ENCODE results near the gene FAM53B. TPM values are rescaled to one million over a fixed set of nuclear protein-coding genes. Genes with fewer than 3 reads are reported as not detected.

The FAM53B gene
- total RNA-seq, 2 donors from 2014 or later, result 19.3 to 22.6 TPM

- 83 to 88% methylated on average over 15 to 22 of the region's 22 CpGs for WGBS, 2 experiments (ENCODE audit: insufficient coverage in 1 of 2, insufficient read length in 1 of 2)
- Histone ChIP-seq H3K9me3 (ENCODE audit: control insufficient read depth, low read length) (peaks cover 6% of the 10 kb centered on the region), H3K36me3 (ENCODE audit: control insufficient read depth, insufficient read depth, low read length) (no peaks in the 10 kb centered on the region), H3K4me3 (ENCODE audit: low read length) (no peak overlapping the region), H3K27me3 (ENCODE audit: control insufficient read depth, insufficient read depth, low read length, poor library complexity, severe bottlenecking) (no peaks in the 10 kb centered on the region), H3K4me1 (ENCODE audit: control insufficient read depth, insufficient read depth, low read length) (no peaks in the 10 kb centered on the region), H3K9ac (ENCODE audit: extremely low read depth, low read length, poor library complexity, severe bottlenecking) (no peak overlapping the region), H3K27ac (ENCODE audit: low read depth, low read length) (no peak overlapping the region)
- TF ChIP-seq, protein P1, sequence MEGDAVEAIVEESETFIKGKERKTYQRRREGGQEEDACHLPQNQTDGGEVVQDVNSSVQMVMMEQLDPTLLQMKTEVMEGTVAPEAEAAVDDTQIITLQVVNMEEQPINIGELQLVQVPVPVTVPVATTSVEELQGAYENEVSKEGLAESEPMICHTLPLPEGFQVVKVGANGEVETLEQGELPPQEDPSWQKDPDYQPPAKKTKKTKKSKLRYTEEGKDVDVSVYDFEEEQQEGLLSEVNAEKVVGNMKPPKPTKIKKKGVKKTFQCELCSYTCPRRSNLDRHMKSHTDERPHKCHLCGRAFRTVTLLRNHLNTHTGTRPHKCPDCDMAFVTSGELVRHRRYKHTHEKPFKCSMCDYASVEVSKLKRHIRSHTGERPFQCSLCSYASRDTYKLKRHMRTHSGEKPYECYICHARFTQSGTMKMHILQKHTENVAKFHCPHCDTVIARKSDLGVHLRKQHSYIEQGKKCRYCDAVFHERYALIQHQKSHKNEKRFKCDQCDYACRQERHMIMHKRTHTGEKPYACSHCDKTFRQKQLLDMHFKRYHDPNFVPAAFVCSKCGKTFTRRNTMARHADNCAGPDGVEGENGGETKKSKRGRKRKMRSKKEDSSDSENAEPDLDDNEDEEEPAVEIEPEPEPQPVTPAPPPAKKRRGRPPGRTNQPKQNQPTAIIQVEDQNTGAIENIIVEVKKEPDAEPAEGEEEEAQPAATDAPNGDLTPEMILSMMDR (conservative IDR thresholded peaks at IDR 0.05), result no peak
- H3K4me3 Mint-ChIP-seq, result no peak overlapping the region
- H3K4me1 Mint-ChIP-seq, result no peaks in the 10 kb centered on the region
- H3K36me3 Mint-ChIP-seq (ENCODE audit: low read depth), result no peaks in the 10 kb centered on the region
- no peak overlapping the region for H3K27ac Mint-ChIP-seq
- peak; percentile 27 for DNase-seq
- H3K27me3 Mint-ChIP-seq (ENCODE audit: insufficient read depth), result no peaks in the 10 kb centered on the region
- H3K9me3 Mint-ChIP-seq, result peaks cover 6% of the 10 kb centered on the region
These were observed 168.8 kb downstream of the FAM53B start for GRCh38 chr10:124575107-124576035.

DNA sequence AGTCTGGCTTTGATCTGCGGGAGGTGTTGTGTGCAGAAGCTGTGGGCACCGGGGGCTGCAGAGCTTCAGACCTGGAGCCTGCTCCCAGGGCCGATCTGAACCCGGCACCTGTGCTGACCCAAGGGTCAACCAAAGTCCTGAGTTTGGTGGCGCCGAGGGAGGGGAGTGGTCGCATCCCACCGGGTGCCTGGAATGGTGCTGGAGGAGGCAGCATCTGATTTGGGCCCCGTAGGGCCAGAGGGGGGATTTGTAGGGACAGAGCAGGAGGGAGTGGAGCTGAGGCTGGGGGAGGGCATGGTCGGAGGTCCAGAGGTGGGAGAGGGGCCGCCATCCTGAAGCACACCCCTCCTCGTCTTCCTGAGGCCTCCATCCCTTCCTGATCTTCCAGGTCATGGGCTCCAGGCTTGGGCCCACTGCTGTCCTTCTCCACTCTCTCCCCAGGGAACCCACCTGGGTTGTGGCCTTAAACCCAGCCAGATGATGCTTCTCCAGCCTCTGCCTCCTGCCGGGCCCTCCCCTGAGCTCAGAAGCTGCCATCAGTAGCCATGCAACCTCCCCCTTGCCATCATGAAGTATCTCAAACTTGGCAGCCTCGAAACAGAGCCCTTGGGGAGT lies 169.6 kb downstream of the FAM53B start:
- Histone ChIP-seq H3K27me3 (ENCODE audit: control insufficient read depth, insufficient read depth, low read length, poor library complexity, severe bottlenecking) (no peaks in the 10 kb centered on the region), H3K4me3 (ENCODE audit: low read length) (no peak overlapping the region), H3K9ac (ENCODE audit: extremely low read depth, low read length, poor library complexity, severe bottlenecking) (no peak overlapping the region), H3K4me1 (ENCODE audit: control insufficient read depth, insufficient read depth, low read length) (no peaks in the 10 kb centered on the region), H3K9me3 (ENCODE audit: control insufficient read depth, low read length) (no peaks in the 10 kb centered on the region), H3K36me3 (ENCODE audit: control insufficient read depth, insufficient read depth, low read length) (no peaks in the 10 kb centered on the region), H3K27ac (ENCODE audit: low read depth, low read length) (no peak overlapping the region)
- Mint-ChIP-seq H3K4me3 (no peak overlapping the region), H3K9me3 (no peaks in the 10 kb centered on the region), H3K27me3 (ENCODE audit: insufficient read depth) (no peaks in the 10 kb centered on the region), H3K4me1 (no peaks in the 10 kb centered on the region), H3K36me3 (ENCODE audit: low read depth) (no peaks in the 10 kb centered on the region), H3K27ac (no peak overlapping the region)
- peak; percentile 35 for DNase-seq
- WGBS, 2 experiments (ENCODE audit: insufficient coverage in 1 of 2, insufficient read length in 1 of 2), result 95 to 98% methylated on average over 9 to 14 of the region's 14 CpGs
- TF ChIP-seq, protein P1 (conservative IDR thresholded peaks at IDR 0.05), result no peak

GRCh38 chr10:124573726-124574455 lies 170.3 kb downstream of the FAM53B start:
- Histone ChIP-seq H3K27me3 (ENCODE audit: control insufficient read depth, insufficient read depth, low read length, poor library complexity, severe bottlenecking) (no peaks in the 10 kb centered on the region), H3K9ac (ENCODE audit: extremely low read depth, low read length, poor library complexity, severe bottlenecking) (no peak overlapping the region), H3K4me3 (ENCODE audit: low read length) (no peak overlapping the region), H3K36me3 (ENCODE audit: control insufficient read depth, insufficient read depth, low read length) (no peaks in the 10 kb centered on the region), H3K9me3 (ENCODE audit: control insufficient read depth, low read length) (no peaks in the 10 kb centered on the region), H3K4me1 (ENCODE audit: control insufficient read depth, insufficient read depth, low read length) (no peaks in the 10 kb centered on the region), H3K27ac (ENCODE audit: low read depth, low read length) (no peak overlapping the region)
- no peaks in the 10 kb centered on the region for H3K4me1 Mint-ChIP-seq
- TF ChIP-seq, protein P1 (conservative IDR thresholded peaks at IDR 0.05), result no peak
- H3K9me3 Mint-ChIP-seq, result no peaks in the 10 kb centered on the region
- peak; percentile 29 for DNase-seq
- no peak overlapping the region for H3K27ac Mint-ChIP-seq
- no peaks in the 10 kb centered on the region for H3K27me3 Mint-ChIP-seq (ENCODE audit: insufficient read depth)
- H3K36me3 Mint-ChIP-seq (ENCODE audit: low read depth), result no peaks in the 10 kb centered on the region
- no peak overlapping the region for H3K4me3 Mint-ChIP-seq
- WGBS, 2 experiments (ENCODE audit: insufficient coverage in 1 of 2, insufficient read length in 1 of 2), result 86 to 88% methylated on average over 18 to 31 of the region's 31 CpGs
